Activated B cell treated with CpG ODN at 0.5 μM for 24 hours (primary cell): ENCODE data around the gene COL4A1. TPM values are rescaled to one million over a fixed set of nuclear protein-coding genes. Genes with fewer than 3 reads are reported as not detected.
"Not testable (repeated sequence)": the region's sequence is repeated elsewhere in the genome, so short reads cannot be mapped to it uniquely, and the experiment has no call there.

ENCODE experiments used
- ATAC-seq: fragments of 200-7000 bp; cut with Tn5 transposase; one replicate; pipeline ENCODE4 v1.10.0; 2021; ENCODE audit warnings: low read depth, mild to moderate bottlenecking, moderate library complexity
- CTCF ChIA-PET: fragments of 350-600 bp; sonication (Branson Sonifier 250); formaldehyde crosslinking; loops from one replicate; lab custom pipeline; 2021; ENCODE audit warnings: antibody characterized with exemption; lab: Charles Lee
- POLR2A ChIA-PET: fragments of 350-600 bp; sonication (Branson Sonifier 250); formaldehyde crosslinking; loops from one replicate; lab custom pipeline; 2021; ENCODE audit warnings: antibody characterized with exemption; lab: Charles Lee
- DNase-seq: peaks from one replicate; pipeline ENCODE4 v3.0.0; 2022
- H3K27ac Mint-ChIP-seq: one replicate; pipeline ENCODE4 v1.8.0; 2020; ENCODE audit warnings: mixed read lengths
- H3K27me3 Mint-ChIP-seq: one replicate; pipeline ENCODE4 v1.8.0; 2021; ENCODE audit warnings: mixed read lengths
- H3K36me3 Mint-ChIP-seq: one replicate; pipeline ENCODE4 v1.8.0; 2021; ENCODE audit warnings: low read depth, mixed read lengths
- H3K4me1 Mint-ChIP-seq: one replicate; pipeline ENCODE4 v1.8.0; 2021; ENCODE audit warnings: mixed read lengths
- H3K4me3 Mint-ChIP-seq: one replicate; pipeline ENCODE4 v1.8.0; 2020; ENCODE audit warnings: mild to moderate bottlenecking, mixed read lengths
- H3K9me3 Mint-ChIP-seq: one replicate; pipeline ENCODE4 v1.8.0; 2020; ENCODE audit warnings: mixed read lengths
- intact Hi-C: fragments of 100-400 bp; cut with micrococcal nuclease; formaldehyde crosslinking; loops from one replicate; pipeline ENCODE4 v1.15.1; 2024
- total RNA-seq: library from RNA; stranded (reverse); gene quantifications from 2 replicates; pipeline ENCODE4 v1.2.3, GENCODE V29; 2022
- TF ChIP-seq, protein P1 (sequence below): fragments of 200-600 bp; IDR thresholded peaks from one replicate; pipeline ENCODE4 v1.8.0; 2022; ENCODE audit warnings: antibody characterized with exemption, mild to moderate bottlenecking

Gene COL4A1
- total RNA-seq, 1 donor from 2014 or later, result not detected

DNA sequence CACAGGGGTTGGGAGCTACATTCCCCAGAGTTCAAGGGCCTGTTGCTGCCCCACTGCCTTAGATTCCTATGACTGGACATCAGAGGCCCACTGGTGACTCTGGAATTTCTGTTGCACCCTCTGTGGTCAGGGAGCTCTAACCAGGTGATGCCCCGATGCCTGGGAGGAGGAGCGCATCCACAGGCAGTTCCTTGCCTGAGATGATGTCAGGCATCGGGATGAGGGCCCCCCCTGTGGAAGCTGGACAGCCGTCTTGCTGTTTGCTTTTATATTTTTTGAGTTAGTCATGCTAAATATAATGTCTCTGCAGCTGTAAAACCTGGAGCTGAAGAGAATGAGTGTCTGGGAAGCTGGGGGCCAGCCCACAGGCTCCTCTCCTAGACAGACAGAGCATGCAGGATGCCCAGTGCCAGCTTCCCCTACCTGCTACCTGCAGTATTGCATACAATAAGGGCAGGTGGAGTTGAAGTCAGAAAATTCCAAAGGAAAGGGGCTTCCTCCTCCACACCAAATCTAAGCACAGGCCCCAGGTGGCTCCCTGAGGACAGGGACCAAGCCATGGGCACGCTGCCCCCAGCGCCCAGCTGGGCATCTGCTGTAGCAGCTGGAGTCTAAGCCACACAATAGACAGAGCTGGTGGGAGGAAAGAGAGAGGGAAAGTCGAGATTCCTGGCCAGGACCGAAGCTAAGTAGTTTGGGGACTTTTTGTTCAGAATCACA lies 16.4 kb upstream of the COL4A1 start:
- intact Hi-C loops, result no loop called here
- ATAC-seq (no peak), DNase-seq (no peak)
- TF ChIP-seq, protein P1, sequence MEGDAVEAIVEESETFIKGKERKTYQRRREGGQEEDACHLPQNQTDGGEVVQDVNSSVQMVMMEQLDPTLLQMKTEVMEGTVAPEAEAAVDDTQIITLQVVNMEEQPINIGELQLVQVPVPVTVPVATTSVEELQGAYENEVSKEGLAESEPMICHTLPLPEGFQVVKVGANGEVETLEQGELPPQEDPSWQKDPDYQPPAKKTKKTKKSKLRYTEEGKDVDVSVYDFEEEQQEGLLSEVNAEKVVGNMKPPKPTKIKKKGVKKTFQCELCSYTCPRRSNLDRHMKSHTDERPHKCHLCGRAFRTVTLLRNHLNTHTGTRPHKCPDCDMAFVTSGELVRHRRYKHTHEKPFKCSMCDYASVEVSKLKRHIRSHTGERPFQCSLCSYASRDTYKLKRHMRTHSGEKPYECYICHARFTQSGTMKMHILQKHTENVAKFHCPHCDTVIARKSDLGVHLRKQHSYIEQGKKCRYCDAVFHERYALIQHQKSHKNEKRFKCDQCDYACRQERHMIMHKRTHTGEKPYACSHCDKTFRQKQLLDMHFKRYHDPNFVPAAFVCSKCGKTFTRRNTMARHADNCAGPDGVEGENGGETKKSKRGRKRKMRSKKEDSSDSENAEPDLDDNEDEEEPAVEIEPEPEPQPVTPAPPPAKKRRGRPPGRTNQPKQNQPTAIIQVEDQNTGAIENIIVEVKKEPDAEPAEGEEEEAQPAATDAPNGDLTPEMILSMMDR, result no peak
- H3K27ac Mint-ChIP-seq, result no peak overlapping the region
- POLR2A ChIA-PET, result no interaction called here
- H3K27me3 Mint-ChIP-seq, result peaks cover 22% of the 10 kb centered on the region
- H3K9me3 Mint-ChIP-seq, result no peaks in the 10 kb centered on the region
- no peaks in the 10 kb centered on the region for H3K4me1 Mint-ChIP-seq
- CTCF ChIA-PET, result no interaction called here
- no peaks in the 10 kb centered on the region for H3K36me3 Mint-ChIP-seq
- H3K4me3 Mint-ChIP-seq, result no peak overlapping the region

DNA sequence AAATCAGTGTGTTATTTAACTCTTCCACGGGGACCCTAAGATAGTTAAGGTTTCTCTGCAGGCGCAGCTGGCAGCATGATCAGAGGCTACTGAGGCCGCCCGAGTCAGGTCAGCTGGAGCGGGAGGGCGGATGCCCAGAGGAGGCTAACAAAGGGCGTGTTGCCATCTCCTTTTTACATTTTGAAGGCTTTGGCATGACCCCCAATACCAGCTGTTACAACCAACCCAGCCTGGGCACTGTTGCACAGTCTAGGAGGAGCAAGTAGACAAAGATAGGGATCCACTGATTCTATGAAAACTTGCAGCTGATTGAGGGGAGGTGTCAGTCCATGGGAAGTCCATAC lies 15.8 kb upstream of the COL4A1 start:
- ATAC-seq (no peak), DNase-seq (no peak)
- Mint-ChIP-seq H3K36me3 (no peaks in the 10 kb centered on the region), H3K4me3 (no peak overlapping the region), H3K4me1 (no peaks in the 10 kb centered on the region), H3K27ac (no peak overlapping the region), H3K27me3 (peaks cover 22% of the 10 kb centered on the region), H3K9me3 (no peaks in the 10 kb centered on the region)
- ChIA-PET CTCF (no interaction called here), POLR2A (no interaction called here)
- intact Hi-C loops, result no loop called here
- TF ChIP-seq, protein P1, result no peak

DNA sequence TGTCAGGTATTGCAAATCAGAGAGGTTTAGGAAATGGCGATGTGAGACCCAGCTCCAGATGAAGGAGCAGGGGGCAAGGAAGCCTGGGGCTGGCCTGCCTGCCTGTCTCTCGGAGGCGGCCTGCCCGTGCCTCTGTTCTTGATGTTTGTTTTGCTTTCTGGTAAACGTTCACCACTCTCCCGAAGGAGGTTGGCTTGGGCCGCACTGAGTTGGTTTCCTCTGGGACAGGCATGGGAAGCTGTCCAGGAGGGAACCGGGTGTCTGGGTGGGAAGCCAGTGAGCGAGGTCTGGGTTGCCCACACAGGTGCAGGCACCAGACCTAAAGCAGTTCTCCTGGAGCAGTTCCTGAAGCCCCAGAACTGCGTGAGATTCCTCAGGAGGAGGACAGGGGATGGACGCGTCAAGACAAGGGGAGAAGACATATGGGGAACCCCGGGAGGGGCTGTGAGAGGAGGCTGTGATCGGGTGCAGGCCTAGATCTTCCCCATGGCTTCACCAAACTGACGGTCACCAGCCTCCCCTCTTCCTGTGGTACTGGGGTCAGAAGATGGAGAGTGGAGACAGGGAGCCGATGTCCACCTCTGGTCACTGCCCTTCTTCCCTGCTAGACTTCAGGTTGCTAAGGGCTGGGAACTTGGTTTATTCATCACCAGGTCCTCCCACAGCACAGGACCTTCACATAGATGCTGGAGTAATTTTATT lies 15.3 kb upstream of the COL4A1 start:
- peaks cover 21% of the 10 kb centered on the region for H3K27me3 Mint-ChIP-seq
- intact Hi-C loops, result no loop called here
- ChIA-PET CTCF (no interaction called here), POLR2A (no interaction called here)
- H3K4me3 Mint-ChIP-seq, result no peak overlapping the region
- no peak overlapping the region for H3K27ac Mint-ChIP-seq
- no peaks in the 10 kb centered on the region for H3K36me3 Mint-ChIP-seq
- no peaks in the 10 kb centered on the region for H3K9me3 Mint-ChIP-seq
- ATAC-seq (no peak), DNase-seq (no peak)
- TF ChIP-seq, protein P1, result no peak
- H3K4me1 Mint-ChIP-seq, result no peaks in the 10 kb centered on the region

DNA sequence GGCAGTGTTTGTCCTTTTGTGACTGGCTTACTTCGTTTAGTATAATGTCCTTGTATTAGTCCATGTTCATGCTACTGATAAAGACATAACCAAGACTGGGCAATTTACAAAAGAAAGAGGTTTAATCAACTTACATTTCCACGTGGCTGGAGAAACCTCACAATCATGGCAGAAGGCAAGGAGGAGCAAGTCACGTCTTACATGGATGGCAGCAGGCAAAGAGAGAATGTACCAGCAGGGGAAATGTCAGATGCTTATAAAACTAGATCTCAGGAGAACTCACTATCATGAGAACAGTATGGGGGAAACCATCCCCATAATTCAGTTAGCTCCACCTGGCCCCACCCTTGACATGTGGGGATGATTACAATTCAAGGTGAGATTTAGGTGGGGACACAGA lies 14.6 kb upstream of the COL4A1 start:
- ATAC-seq, H3K4me1 Mint-ChIP-seq, intact Hi-C loops, H3K27ac Mint-ChIP-seq, CTCF ChIA-PET, POLR2A ChIA-PET, DNase-seq, H3K9me3 Mint-ChIP-seq, H3K36me3 Mint-ChIP-seq, H3K4me3 Mint-ChIP-seq: not testable (repeated sequence)
- H3K27me3 Mint-ChIP-seq, result peaks cover 16% of the 10 kb centered on the region

DNA sequence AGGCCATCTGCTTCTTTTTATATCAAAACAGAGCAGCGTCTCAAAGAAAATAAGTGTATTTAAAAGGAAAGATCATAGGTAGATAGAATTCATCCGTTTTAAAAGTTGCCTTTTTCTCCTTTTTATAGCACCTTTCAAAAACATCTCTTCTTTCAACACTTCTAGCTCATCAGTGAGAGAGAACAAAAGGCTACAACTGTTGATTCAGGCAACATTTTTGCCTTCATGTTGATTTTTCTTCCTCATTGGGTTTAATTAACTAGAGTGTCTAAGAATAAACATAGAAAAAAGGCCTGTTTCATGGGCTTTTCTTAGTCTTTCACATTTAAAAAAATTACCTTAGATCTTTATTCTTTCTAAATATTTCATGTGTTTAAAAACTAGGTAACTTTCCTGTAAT lies 13.7 kb upstream of the COL4A1 start:
- H3K27me3 Mint-ChIP-seq, result peaks cover 14% of the 10 kb centered on the region

More for the DNA sequence above, 13.7 kb upstream of the COL4A1 start:
- H3K4me1 Mint-ChIP-seq, result no peaks in the 10 kb centered on the region
- TF ChIP-seq, protein P1, result no peak
- ATAC-seq (no peak), DNase-seq (no peak)
- H3K9me3 Mint-ChIP-seq, result no peaks in the 10 kb centered on the region
- ChIA-PET CTCF (no interaction called here), POLR2A (no interaction called here)
- H3K27ac Mint-ChIP-seq, result no peak overlapping the region
- H3K4me3 Mint-ChIP-seq, result no peak overlapping the region
- H3K36me3 Mint-ChIP-seq, result no peaks in the 10 kb centered on the region
- intact Hi-C loops, result no loop called here
